HepG2 (cell line): ENCODE results near the gene TMEM134. TPM values are rescaled to one million over a fixed set of nuclear protein-coding genes. Genes with fewer than 3 reads are reported as not detected.
A peak's percentile ranks its signal among the peaks of the same experiment; 100 is the strongest.

Source experiments
- GFI1 ChIP-seq: sonication (generic); formaldehyde crosslinking; IDR thresholded peaks from 2 replicates; pipeline ENCODE4 v1.5.0; 2020; ENCODE audit warnings: missing genetic modification reagents, mild to moderate bottlenecking, borderline replicate concordance
- KDM5B ChIP-seq: sonication (generic); formaldehyde crosslinking; IDR thresholded peaks from 2 replicates; pipeline ENCODE4 v1.4.0; 2020; ENCODE audit warnings: missing genetic modification reagents, mild to moderate bottlenecking, borderline replicate concordance
- MIXL1 ChIP-seq: IDR thresholded peaks from 2 replicates; pipeline ENCODE4 v1.6.1; 2016
- NR2F6 ChIP-seq, 2 experiments: IDR thresholded peaks; 2 replicates each; pipeline ENCODE4 v1.6.1; 2016; ENCODE audit warnings: antibody characterized with exemption in 1 of 2, mild to moderate bottlenecking in 1 of 2
- POLR2AphosphoS2 ChIP-seq: IDR thresholded peaks from 2 replicates; pipeline ENCODE4 v1.6.1; 2011; ENCODE audit warnings: low read depth, low read length, improper control_type of control experiment
- RBM39 ChIP-seq: fragments of 200-400 bp; formaldehyde crosslinking; IDR thresholded peaks from one replicate; pipeline ENCODE4 v1.6.1; 2018; ENCODE audit warnings: antibody characterized with exemption, mild to moderate bottlenecking, low read depth, low read length; ENCODE audit not compliant: poor library complexity, severe bottlenecking
- SOX5 ChIP-seq: IDR thresholded peaks from 2 replicates; pipeline ENCODE4 v1.6.1; 2016; ENCODE audit warnings: borderline replicate concordance
- SRY ChIP-seq: sonication (generic); formaldehyde crosslinking; IDR thresholded peaks from 2 replicates; pipeline ENCODE4 v1.8.0; 2022; ENCODE audit warnings: mild to moderate bottlenecking, missing genetic modification reagents
- TOE1 ChIP-seq: sonication (generic); formaldehyde crosslinking; IDR thresholded peaks from 2 replicates; pipeline ENCODE4 v1.4.0; 2020; ENCODE audit warnings: mild to moderate bottlenecking, missing genetic modification reagents
- ZBTB38 ChIP-seq: sonication (generic); formaldehyde crosslinking; IDR thresholded peaks from 2 replicates; pipeline ENCODE4 v1.5.1; 2020; ENCODE audit warnings: mild to moderate bottlenecking, missing genetic modification reagents
- ZNF121 ChIP-seq: sonication (generic); formaldehyde crosslinking; IDR thresholded peaks from 2 replicates; pipeline ENCODE4 v1.5.0; 2020; ENCODE audit warnings: mild to moderate bottlenecking, missing genetic modification reagents
- ZNF891 ChIP-seq: sonication (generic); formaldehyde crosslinking; IDR thresholded peaks from 2 replicates; pipeline ENCODE4 v1.5.0; 2020; ENCODE audit warnings: mild to moderate bottlenecking, missing genetic modification reagents
- polyA plus RNA-seq, 8 experiments: library from polyadenylated mRNA; depleted of rRNA in 3 of 8; stranded (reverse) in 7 of 8; unstranded in 1 of 8; fragments of >200 nt; fragmentation: Illumina TruSeq in 4 of 8; extraction: Trizol in 4 of 8; gene quantifications; 2 replicates each; pipeline versions ENCODE4 v1.2.1 to v1.2.3, GENCODE V29; 2011 to 2016; ENCODE audit warnings: low read depth in 4 of 8, missing spikeins in 1 of 8, mixed read lengths in 1 of 8; ENCODE audit not compliant: insufficient read depth in 1 of 8
- total RNA-seq, 5 experiments: library from RNA; depleted of rRNA; stranded (reverse); fragments of >200 nt; fragmentation: Illumina TruSeq; extraction: Trizol; gene quantifications; 2 replicates each; pipeline ENCODE4 v1.2.3, GENCODE V29; 2016; ENCODE audit warnings: low read depth in 1 of 5
- TF ChIP-seq, protein P1 (sequence below): sonication (generic); formaldehyde crosslinking; IDR thresholded peaks from 2 replicates; pipeline ENCODE4 v1.8.0; 2022; ENCODE audit warnings: missing genetic modification reagents, mild to moderate bottlenecking, borderline replicate concordance
- TF ChIP-seq, protein P2 (sequence below): sonication (generic); formaldehyde crosslinking; IDR thresholded peaks from 2 replicates; pipeline ENCODE4 v1.5.0; 2020; ENCODE audit warnings: missing genetic modification reagents
- TF ChIP-seq, protein P3 (sequence below): sonication (generic); formaldehyde crosslinking; IDR thresholded peaks from one replicate; pipeline ENCODE4 v1.5.1; 2020; ENCODE audit warnings: mild to moderate bottlenecking, missing genetic modification reagents; ENCODE audit errors: not compliant biosample characterization
- TF ChIP-seq, protein P4 (sequence below): sonication (generic); formaldehyde crosslinking; IDR thresholded peaks from 2 replicates; pipeline ENCODE4 v1.4.0; 2020; ENCODE audit warnings: missing genetic modification reagents, mild to moderate bottlenecking, borderline replicate concordance

The TMEM134 gene
- total and polyA plus RNA-seq, 2 of the 13 experiments (the other 11 are each of a cell fraction or from before 2014, with no cell fraction given): 6.9 to 26.9 TPM

DNA sequence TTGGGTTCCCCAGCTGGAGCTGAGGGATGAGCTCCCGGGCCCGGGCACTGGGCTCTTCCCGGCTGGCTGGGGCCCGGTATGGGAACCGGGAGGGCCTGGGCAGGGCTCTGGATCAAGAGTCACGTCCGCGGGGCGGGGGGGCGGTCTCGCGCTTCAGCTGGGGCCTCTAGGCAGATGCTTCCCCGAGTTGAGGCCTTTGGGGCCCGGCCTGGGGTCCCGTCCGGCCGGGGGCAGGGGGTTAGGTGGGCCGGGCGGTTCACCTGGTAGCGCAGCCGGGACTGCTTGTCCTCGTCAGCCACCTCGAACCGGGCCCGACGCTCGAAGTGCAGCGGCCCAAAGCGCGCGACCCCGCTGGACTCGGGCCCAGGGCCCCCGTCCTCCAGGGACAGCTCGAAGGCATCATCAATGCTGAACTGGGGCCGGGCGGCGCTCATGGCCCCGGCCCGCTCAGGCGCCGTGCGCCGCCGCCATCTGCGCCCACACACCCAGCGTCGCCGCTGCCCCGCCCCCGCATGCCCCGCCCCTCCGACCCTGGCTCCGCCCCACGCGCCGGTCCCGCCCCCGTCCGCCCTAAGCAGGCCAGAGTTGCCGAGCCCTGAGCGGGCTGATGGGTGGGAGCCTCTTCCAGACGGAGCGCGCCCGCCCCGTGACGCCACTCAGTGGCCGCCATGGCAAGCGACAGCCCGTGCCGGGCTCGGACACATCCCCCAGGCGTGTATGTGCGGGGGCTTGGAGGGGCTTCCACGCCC is at the start of gene TMEM134 (continued):
- TF ChIP-seq, protein P1, sequence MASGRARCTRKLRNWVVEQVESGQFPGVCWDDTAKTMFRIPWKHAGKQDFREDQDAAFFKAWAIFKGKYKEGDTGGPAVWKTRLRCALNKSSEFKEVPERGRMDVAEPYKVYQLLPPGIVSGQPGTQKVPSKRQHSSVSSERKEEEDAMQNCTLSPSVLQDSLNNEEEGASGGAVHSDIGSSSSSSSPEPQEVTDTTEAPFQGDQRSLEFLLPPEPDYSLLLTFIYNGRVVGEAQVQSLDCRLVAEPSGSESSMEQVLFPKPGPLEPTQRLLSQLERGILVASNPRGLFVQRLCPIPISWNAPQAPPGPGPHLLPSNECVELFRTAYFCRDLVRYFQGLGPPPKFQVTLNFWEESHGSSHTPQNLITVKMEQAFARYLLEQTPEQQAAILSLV (CRISPR knock-in tag): no peak; the same call in 1 of the 2 replicates
- TF ChIP-seq, protein P2, sequence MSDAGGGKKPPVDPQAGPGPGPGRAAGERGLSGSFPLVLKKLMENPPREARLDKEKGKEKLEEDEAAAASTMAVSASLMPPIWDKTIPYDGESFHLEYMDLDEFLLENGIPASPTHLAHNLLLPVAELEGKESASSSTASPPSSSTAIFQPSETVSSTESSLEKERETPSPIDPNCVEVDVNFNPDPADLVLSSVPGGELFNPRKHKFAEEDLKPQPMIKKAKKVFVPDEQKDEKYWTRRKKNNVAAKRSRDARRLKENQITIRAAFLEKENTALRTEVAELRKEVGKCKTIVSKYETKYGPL (CRISPR knock-in tag): no peak
- no peak for TF ChIP-seq TOE1 (CRISPR knock-in tag)
- no peak for TF ChIP-seq KDM5B (CRISPR knock-in tag)
- no peak for TF ChIP-seq ZNF891 (CRISPR knock-in tag)
- TF ChIP-seq, protein P3, sequence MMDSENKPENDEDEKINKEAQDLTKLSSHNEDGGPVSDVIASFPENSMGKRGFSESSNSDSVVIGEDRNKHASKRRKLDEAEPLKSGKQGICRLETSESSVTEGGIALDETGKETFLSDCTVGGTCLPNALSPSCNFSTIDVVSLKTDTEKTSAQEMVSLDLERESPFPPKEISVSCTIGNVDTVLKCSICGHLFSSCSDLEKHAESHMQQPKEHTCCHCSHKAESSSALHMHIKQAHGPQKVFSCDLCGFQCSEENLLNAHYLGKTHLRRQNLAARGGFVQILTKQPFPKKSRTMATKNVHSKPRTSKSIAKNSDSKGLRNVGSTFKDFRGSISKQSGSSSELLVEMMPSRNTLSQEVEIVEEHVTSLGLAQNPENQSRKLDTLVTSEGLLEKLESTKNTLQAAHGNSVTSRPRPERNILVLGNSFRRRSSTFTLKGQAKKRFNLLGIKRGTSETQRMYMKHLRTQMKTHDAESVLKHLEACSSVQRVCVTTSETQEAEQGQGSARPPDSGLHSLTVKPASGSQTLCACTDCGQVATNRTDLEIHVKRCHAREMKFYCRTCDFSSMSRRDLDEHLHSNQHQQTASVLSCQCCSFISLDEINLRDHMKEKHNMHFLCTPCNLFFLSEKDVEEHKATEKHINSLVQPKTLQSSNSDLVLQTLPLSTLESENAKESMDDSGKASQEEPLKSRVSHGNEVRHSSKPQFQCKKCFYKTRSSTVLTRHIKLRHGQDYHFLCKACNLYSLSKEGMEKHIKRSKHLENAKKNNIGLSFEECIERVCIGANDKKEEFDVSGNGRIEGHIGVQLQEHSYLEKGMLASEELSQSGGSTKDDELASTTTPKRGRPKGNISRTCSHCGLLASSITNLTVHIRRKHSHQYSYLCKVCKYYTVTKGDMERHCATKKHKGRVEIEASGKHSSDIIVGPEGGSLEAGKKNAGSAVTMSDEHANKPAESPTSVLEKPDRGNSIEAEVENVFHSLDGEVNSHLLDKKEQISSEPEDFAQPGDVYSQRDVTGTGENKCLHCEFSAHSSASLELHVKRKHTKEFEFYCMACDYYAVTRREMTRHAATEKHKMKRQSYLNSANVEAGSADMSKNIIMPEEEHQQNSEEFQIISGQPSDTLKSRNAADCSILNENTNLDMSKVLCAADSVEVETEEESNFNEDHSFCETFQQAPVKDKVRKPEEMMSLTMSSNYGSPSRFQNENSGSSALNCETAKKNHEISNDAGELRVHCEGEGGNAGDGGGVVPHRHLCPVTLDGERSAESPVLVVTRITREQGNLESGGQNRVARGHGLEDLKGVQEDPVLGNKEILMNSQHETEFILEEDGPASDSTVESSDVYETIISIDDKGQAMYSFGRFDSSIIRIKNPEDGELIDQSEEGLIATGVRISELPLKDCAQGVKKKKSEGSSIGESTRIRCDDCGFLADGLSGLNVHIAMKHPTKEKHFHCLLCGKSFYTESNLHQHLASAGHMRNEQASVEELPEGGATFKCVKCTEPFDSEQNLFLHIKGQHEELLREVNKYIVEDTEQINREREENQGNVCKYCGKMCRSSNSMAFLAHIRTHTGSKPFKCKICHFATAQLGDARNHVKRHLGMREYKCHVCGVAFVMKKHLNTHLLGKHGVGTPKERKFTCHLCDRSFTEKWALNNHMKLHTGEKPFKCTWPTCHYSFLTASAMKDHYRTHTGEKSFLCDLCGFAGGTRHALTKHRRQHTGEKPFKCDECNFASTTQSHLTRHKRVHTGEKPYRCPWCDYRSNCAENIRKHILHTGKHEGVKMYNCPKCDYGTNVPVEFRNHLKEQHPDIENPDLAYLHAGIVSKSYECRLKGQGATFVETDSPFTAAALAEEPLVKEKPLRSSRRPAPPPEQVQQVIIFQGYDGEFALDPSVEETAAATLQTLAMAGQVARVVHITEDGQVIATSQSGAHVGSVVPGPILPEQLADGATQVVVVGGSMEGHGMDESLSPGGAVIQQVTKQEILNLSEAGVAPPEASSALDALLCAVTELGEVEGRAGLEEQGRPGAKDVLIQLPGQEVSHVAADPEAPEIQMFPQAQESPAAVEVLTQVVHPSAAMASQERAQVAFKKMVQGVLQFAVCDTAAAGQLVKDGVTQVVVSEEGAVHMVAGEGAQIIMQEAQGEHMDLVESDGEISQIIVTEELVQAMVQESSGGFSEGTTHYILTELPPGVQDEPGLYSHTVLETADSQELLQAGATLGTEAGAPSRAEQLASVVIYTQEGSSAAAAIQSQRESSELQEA (CRISPR knock-in tag): no peak
- TF ChIP-seq MIXL1 (CRISPR knock-in tag): no peak
- peak; percentile 76 for TF ChIP-seq ZNF121 (CRISPR knock-in tag)
- TF ChIP-seq SRY: peak; percentile 69; the same call in 1 of the 2 replicates
- TF ChIP-seq, protein P4, sequence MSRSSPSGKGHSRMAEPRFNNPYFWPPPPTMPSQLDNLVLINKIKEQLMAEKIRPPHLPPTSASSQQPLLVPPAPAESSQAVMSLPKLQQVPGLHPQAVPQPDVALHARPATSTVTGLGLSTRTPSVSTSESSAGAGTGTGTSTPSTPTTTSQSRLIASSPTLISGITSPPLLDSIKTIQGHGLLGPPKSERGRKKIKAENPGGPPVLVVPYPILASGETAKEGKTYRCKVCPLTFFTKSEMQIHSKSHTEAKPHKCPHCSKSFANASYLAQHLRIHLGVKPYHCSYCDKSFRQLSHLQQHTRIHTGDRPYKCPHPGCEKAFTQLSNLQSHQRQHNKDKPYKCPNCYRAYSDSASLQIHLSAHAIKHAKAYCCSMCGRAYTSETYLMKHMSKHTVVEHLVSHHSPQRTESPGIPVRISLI (CRISPR knock-in tag): no peak
- no peak for TF ChIP-seq POLR2AphosphoS2
- no peak for TF ChIP-seq NR2F6 (IDR thresholded peaks at IDR 0.05)
- TF ChIP-seq NR2F6 (CRISPR knock-in tag; IDR thresholded peaks at IDR 0.05): peak; percentile 20; the same call in 1 of the 2 replicates
- no peak; the same call in 1 of the 2 replicates for TF ChIP-seq SOX5 (CRISPR knock-in tag)
- TF ChIP-seq RBM39: no peak
- no peak for TF ChIP-seq GFI1 (CRISPR knock-in tag)
- peak; percentile 81 for TF ChIP-seq ZBTB38 (CRISPR knock-in tag)
